Heart left ventricle (tissue), 13 donors: ENCODE data around the gene COL27A1.

Experiments used
- CTCF ChIP-seq, 12 donors: fragments of 200-600 bp; sonication (generic) in 4 of 12; IDR thresholded peaks; one replicate each; pipeline versions ENCODE4 v1.5.0 to v1.8.0; 2018 to 2022; ENCODE audit warnings: antibody characterized with exemption in 12 of 12, mild to moderate bottlenecking in 5 of 12
- POLR2A ChIP-seq, 2 donors: fragments of 450-650 bp; IDR thresholded peaks; one replicate each; pipeline ENCODE4 v1.6.1; 2017; ENCODE audit warnings: antibody characterized with exemption in 2 of 2, mild to moderate bottlenecking in 2 of 2, moderate library complexity in 2 of 2
- donor health status: ischemic (EF 13 %, LVEDD 7.1; RV severe dilation, severe dysfunction).
- donor health status: DM: no; HTN: yes; CAD: no.
- donor health status: DM: no; HTN: no; CAD: no.
- donor health status: ischemic (EF 25% LVEDD 6.9; RV normal size, moderate dysfunction).
- donor health status: ischemic (EF 25% LVEDD 5.7; RV mildly dilated, moderate dysfunction).
- donor health status: ischemic (EF 35%, LVEDD 5.7; RV mildly dilated, moderate dysfunction).
- donor health status: nonischemic (EF 11% LVEDD 7.7; RV severe dilation, severe dysfunction).
- donor health status: DM: yes; HTN: yes; CAD: no.
- donor health status: PGD.
- donor health status: ischemic (EF 29% LVEDD 5.4; RV normal size, mild dysfunction).
- donor health status: nonischemic (EF 23%, LVEDD 6.1; RV moderate dilation, normal function).

GRCh38 chr9:114236391-114237138, 81.2 kb downstream of the COL27A1 start:
- no peak for TF ChIP-seq CTCF (IDR thresholded peaks at IDR 0.05)
- no peak for TF ChIP-seq POLR2A (IDR thresholded peaks at IDR 0.05)
